ENCODE data around the gene UTS2B.
A peak's percentile ranks its signal among the peaks of the same experiment; 100 is the strongest.

UTS2B gene

GRCh38 chr3:191329654-191330529 is at the start of gene UTS2B:
Gene UTS2B, minus strand, starts transcription at chr3:191330526. Its CDS starts 48,337 bp downstream, at chr3:191282189.
- TF ChIP-seq, protein P1, sequence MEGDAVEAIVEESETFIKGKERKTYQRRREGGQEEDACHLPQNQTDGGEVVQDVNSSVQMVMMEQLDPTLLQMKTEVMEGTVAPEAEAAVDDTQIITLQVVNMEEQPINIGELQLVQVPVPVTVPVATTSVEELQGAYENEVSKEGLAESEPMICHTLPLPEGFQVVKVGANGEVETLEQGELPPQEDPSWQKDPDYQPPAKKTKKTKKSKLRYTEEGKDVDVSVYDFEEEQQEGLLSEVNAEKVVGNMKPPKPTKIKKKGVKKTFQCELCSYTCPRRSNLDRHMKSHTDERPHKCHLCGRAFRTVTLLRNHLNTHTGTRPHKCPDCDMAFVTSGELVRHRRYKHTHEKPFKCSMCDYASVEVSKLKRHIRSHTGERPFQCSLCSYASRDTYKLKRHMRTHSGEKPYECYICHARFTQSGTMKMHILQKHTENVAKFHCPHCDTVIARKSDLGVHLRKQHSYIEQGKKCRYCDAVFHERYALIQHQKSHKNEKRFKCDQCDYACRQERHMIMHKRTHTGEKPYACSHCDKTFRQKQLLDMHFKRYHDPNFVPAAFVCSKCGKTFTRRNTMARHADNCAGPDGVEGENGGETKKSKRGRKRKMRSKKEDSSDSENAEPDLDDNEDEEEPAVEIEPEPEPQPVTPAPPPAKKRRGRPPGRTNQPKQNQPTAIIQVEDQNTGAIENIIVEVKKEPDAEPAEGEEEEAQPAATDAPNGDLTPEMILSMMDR (IDR thresholded peaks at IDR 0.05; ENCODE audit: borderline replicate concordance, insufficient read depth, low read depth, low read length), result no peak
- peak within 1 kb of the TSS; percentile 78 for H3K4me3 ChIP-seq (ENCODE audit: low read depth, low read length)

DNA sequence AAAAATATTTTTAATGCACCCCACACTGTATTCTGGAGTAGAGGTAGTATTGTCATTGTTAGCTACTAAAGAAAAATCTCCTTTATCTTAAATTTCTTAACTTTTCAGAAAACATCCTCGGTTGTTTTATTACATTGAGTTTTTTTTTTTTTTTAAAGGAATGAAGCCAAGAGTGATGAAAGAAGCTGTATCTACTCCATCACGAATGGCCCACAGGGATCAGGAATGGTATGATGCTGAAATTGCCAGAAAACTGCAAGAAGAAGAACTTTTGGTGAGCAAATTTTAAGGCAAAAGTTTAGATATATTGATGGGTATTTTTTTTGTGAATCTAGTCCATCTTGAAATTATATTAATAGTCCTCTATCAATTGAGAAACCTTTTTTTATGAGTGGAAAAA is 49.7 kb upstream of the UTS2B start:
- TF ChIP-seq, protein P1 (IDR thresholded peaks at IDR 0.05; ENCODE audit: borderline replicate concordance, insufficient read depth, low read depth, low read length), result no peak
- H3K4me3 ChIP-seq (ENCODE audit: low read depth, low read length), result no peak overlapping the region

GRCh38 chr3:191379446-191379845 is 49.1 kb upstream of the UTS2B start:
- TF ChIP-seq, protein P1 (IDR thresholded peaks at IDR 0.05; ENCODE audit: borderline replicate concordance, insufficient read depth, low read depth, low read length), result no peak
- no peak overlapping the region for H3K4me3 ChIP-seq (ENCODE audit: low read depth, low read length)

DNA sequence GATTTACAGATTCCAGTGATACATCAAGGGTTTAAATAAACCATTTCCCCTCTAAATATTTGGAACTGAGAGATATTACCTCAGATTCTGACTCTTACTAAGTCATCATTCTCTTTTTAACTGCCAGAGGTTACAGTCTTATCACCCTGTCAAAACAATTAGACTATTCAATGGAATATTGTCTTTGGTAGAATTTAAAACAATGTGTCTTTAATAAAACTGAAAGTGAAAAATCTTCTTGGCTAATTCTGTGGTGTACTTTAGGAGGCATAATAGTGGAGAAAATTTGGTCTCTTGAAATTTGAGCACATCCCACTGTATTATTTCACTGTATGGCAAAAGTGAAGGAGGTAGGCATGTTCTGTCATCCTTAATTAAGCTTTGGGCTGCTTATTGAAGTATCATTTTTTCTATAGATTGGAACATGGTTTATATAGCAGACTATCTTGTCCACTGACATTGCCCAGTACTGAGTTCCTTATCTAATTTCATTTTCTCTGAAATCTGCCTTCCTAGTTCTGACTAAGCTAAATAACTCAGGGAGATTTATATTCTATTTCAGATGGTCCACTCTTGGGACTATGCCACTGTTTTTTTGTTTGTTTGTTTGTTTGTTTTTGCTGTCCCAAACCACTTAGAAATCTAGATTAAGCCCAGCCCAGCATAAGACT is 48.0 kb upstream of the UTS2B start:
- H3K4me3 ChIP-seq (ENCODE audit: low read depth, low read length), result no peak overlapping the region
- TF ChIP-seq, protein P1 (IDR thresholded peaks at IDR 0.05; ENCODE audit: borderline replicate concordance, insufficient read depth, low read depth, low read length), result no peak

- no peak overlapping the region for H3K4me3 ChIP-seq (ENCODE audit: low read depth, low read length)
- TF ChIP-seq, protein P1 (IDR thresholded peaks at IDR 0.05; ENCODE audit: borderline replicate concordance, insufficient read depth, low read depth, low read length), result no peak
Observed at GRCh38 chr3:191376516-191377141, 46.3 kb upstream of the UTS2B start.

GRCh38 chr3:191373327-191373726 is 43.0 kb upstream of the UTS2B start:
- TF ChIP-seq, protein P1 (IDR thresholded peaks at IDR 0.05; ENCODE audit: borderline replicate concordance, insufficient read depth, low read depth, low read length), result no peak
- H3K4me3 ChIP-seq (ENCODE audit: low read depth, low read length), result no peak overlapping the region
